Occipital lobe (tissue), 2 donors: Measurements from ENCODE around the gene TMEM243. TPM values are rescaled to one million over a fixed set of nuclear protein-coding genes. Genes with fewer than 3 reads are reported as not detected.
"Not testable (repeated sequence)": the region's sequence is repeated elsewhere in the genome, so short reads cannot be mapped to it uniquely, and the experiment has no call there.

ENCODE experiments used
- DNase-seq: peaks from one replicate; lab custom pipeline; 2025; lab: John Stamatoyannopoulos, UW
- total RNA-seq: library from RNA; depleted of rRNA; stranded (reverse); fragments of >200 nt; gene quantifications from one replicate; pipeline ENCODE4 v1.2.3, GENCODE V29; 2014

Gene TMEM243
- total RNA-seq, 1 donor from 2014 or later: 7.3 TPM

- no peak for DNase-seq
Measured at GRCh38 chr7:87212498-87212897, 7.0 kb downstream of the TMEM243 start.

- DNase-seq: no peak
Measured at GRCh38 chr7:87210506-87210905, 9.0 kb downstream of the TMEM243 start.

GRCh38 chr7:87209295-87209924, 10.1 kb downstream of the TMEM243 start:
- no peak for DNase-seq

GRCh38 chr7:87206361-87206760, 13.2 kb downstream of the TMEM243 start:
- DNase-seq: no peak

GRCh38 chr7:87205701-87206100, 13.8 kb downstream of the TMEM243 start:
- DNase-seq: not testable (repeated sequence)

- no peak for DNase-seq
Measured at GRCh38 chr7:87204933-87205332, 14.6 kb downstream of the TMEM243 start.

- DNase-seq: not testable (repeated sequence)
Measured at GRCh38 chr7:87203929-87204328, 15.6 kb downstream of the TMEM243 start.

- DNase-seq: no peak
Measured at GRCh38 chr7:87202705-87203104, 16.8 kb downstream of the TMEM243 start.

GRCh38 chr7:87202208-87202607, 17.3 kb downstream of the TMEM243 start:
- no peak for DNase-seq

GRCh38 chr7:87199700-87200450, 19.7 kb downstream of the TMEM243 start:
- no peak for DNase-seq

GRCh38 chr7:87199241-87199640, 20.3 kb downstream of the TMEM243 start:
- no peak for DNase-seq

GRCh38 chr7:87193912-87194311, 25.6 kb downstream of the TMEM243 start:
- DNase-seq: no peak

- DNase-seq: no peak
Measured at GRCh38 chr7:87192784-87193487, 26.6 kb downstream of the TMEM243 start.

GRCh38 chr7:87190783-87191182, 28.7 kb downstream of the TMEM243 start:
- DNase-seq: no peak

GRCh38 chr7:87188930-87189329, 30.6 kb downstream of the TMEM243 start:
- DNase-seq: no peak

- DNase-seq: no peak
Measured at GRCh38 chr7:87187120-87187519, 32.4 kb downstream of the TMEM243 start.

- DNase-seq: no peak
Measured at GRCh38 chr7:87179180-87179579, 40.4 kb downstream of the TMEM243 start.

- DNase-seq: no peak
Measured at GRCh38 chr7:87178320-87178719, 41.2 kb downstream of the TMEM243 start.

- DNase-seq: no peak
Measured at GRCh38 chr7:87173471-87173870, 46.1 kb downstream of the TMEM243 start.

GRCh38 chr7:87171282-87171934, 48.1 kb downstream of the TMEM243 start:
- DNase-seq: no peak

GRCh38 chr7:87170828-87171227, 48.7 kb downstream of the TMEM243 start:
- no peak for DNase-seq

- no peak for DNase-seq
Measured at GRCh38 chr7:87164433-87164832, 55.1 kb downstream of the TMEM243 start.
